ENCODE data around the gene RAB33B.
"Not testable (repeated sequence)": the region's sequence is repeated elsewhere in the genome, so short reads cannot be mapped to it uniquely, and the experiment has no call there.

Gene RAB33B

GRCh38 chr4:139465922-139466321 is 12.0 kb downstream of the RAB33B start:
- no peak for DNase-seq

DNA sequence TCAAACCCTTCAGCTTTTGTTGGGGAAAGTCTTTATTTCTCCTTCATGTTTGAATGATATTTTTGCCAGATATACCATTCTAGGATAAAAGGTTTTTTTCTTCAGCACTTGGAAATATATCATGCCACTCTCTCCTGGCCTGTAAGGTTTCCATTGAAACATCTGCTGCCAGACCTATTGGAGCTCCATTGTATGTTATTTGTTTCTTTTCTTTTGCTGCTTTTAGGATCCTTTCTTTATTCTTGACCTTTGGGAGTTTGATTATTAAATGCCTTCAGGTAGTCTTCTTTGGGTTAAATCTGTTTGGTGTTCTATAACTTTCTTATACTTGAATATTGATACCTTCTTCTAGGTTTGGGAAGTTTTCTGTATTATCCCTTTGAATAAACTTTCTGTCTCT is 14.8 kb downstream of the RAB33B start:
- not testable (repeated sequence) for DNase-seq

- DNase-seq = no peak
Measured at GRCh38 chr4:139469216-139469615, 15.3 kb downstream of the RAB33B start.

- no peak for DNase-seq
Measured at GRCh38 chr4:139469869-139470268, 15.9 kb downstream of the RAB33B start.

- no peak for DNase-seq
Measured at GRCh38 chr4:139470295-139470694, 16.4 kb downstream of the RAB33B start.

DNA sequence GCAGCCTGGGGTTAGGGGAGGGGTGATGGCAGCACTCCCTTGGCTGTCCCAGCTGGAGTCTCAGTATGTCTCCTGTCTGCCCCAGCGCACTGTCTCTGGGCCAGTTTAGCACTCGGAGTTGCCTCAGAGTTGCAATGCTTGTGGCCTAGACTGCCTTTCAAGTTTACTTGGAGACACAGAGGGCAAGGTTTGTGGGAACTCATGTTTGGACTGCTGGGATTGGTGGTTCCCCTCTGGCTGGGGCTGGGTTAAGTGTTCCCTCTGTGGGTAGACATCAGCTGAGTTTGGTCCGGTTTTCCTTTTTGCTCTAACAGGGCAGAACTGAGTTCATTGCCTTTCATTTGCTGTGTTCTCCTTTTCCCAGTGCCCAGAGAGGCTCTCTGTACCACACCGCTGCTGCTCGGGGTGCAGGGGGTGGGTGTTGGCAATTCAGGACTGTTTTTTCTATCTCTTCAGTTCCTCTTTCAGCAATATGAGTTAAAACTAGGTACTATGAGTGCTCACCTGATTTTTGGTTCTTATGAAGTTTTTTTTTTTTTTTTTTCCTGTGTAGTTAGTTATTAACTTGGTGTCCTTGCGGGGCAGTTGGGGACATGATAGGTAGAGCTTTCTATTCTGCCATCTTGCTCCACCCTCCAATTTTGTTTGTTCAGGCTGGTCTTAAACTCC is 17.2 kb downstream of the RAB33B start:
- no peak for DNase-seq

GRCh38 chr4:139472852-139473251 is 18.9 kb downstream of the RAB33B start:
- no peak for DNase-seq

DNA sequence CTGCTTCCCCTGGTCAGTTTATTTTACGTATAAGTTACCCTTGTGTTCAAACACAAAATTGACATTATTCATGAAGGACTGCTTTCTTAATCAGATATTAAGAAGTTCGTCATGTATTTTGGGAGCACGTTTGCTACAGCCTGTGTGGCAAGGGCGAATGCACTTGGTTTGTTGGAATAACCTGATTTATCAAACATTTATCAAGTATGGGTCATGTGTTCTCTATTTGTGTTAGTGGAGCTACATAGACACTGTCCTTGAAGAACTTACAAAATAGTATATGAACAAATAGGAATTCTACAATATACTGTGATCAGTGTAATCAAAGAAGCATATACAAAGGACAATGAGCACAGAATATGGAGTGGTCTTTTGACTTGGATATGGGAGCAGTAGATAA is 22.4 kb downstream of the RAB33B start:
- no peak for DNase-seq

DNA sequence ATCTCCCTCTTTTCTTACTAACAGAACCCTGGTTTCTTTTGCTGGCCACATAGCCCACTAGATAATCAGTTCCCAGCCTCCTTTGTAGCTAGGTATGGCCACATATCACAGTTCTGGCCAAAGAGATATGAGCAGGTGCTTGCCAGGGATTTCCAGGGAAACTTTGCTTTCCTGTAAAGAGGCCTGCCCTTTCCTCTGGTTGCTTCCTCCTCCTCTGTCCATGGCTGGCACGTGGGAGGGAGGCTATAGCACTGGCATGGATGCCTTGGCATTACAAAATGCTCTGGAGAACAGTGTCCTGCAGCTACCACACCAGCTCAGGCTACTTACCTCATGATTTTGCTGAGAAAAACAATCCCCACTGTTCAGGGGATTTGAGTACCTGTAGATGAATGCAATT is 27.5 kb downstream of the RAB33B start:
- DNase-seq = no peak

DNA sequence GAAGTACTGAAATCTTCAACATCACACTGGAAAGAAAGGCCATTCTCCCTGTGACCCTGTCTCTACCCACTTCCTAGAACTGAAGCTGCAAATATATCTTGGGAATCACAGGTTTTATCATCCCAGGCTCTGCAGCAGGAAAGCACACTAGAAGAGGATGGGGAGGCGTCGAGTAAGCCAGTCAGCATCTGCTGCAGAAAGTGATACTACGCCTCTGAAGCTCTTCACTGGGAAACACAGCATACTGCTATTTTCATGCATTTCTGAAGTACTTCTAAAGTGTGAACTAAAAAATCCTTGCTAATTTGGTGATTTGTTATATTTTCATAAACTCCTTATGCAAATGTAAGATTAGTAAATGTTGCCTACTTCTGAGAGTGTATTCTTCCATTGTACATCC is 29.1 kb downstream of the RAB33B start:
- no peak for DNase-seq

DNA sequence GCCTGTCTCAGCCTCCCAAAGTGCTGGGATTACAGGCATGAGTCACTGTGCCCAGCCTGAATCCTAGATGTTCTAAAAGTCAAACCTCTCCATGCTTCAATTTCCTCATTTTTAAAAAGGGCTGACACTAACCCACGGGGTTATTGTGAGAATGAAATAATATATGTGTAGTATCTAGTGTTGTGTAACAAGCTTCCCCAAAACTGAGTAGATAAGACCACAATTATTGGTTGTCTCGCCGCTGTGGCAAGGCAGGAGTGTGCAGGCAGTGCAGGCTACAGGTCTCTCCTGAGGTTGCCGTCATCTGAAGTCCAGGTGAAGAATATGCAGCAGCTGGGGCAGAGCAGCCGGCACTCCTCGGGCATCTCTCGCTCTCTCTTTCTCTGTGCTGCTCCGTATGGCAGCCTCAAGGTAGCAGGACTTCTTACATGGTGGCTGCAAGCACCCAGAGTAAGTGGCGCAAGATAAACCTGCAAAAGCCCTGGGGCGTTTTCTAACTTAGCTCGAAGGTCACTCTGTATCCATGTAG is 30.9 kb downstream of the RAB33B start:
- DNase-seq = no peak

GRCh38 chr4:139488442-139488841 is 34.5 kb downstream of the RAB33B start:
- DNase-seq = no peak

DNA sequence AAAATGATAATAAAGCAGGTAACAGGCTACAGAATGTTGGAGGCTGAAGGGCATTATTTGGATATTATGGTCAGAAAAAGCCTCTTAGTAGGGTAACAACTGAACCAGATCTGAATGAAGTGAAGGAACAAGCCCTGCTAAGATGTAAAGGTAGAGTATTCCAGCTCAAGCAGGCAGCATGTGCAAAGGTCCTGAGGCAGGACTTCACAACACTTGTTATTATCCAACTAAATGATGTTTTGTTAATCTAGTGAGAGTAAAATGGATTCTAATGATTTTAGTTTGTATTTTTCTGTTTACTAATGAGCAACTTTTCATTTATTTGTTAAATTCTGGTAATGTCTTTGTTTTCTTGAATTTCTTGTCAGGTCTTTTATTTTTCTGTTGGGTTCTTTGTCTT is 35.7 kb downstream of the RAB33B start:
- DNase-seq = no peak

- no peak for DNase-seq
Measured at GRCh38 chr4:139492429-139492828, 38.5 kb downstream of the RAB33B start.

DNA sequence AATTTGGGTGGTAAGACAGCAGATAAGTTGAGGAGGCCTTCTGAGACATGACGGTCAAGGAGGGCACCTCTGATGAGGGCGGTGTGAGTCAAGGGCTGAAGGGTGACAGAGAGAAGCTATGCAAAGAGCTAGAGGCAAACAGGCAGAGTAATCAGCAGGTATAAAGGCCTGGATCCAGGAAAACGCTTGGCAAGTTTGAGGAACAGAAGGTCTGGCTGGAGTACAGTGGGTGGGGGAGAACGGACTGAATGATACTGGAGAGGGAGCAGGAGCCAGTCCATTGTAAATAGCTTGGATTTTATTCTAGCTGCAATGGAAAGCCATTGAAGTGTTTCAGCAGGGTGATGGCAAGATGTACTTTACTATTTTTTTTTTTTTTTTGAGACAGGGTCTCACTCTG is 39.3 kb downstream of the RAB33B start:
- peak; percentile 5 for DNase-seq

DNA sequence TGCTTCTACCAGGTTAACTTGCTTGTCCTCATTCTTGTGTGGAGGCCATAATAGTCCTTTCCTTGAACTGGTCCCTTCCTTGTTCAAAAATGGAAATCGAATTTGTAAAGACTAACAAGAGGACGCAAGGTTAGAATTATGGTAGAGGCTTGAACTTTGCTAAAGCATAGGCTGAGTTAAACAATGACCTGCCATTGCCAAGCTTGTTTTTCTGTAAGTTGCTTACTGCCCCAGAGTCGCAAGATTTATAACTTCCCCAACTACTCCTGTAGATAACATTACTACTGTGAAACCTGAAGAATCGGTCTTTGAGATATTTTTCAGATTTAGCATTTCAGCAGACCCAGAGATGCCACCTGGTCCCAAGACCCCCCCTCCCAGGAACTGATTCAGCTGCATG is 45.3 kb downstream of the RAB33B start:
- DNase-seq = no peak

GRCh38 chr4:139501117-139501516 is 47.2 kb downstream of the RAB33B start:
- no peak for DNase-seq

DNA sequence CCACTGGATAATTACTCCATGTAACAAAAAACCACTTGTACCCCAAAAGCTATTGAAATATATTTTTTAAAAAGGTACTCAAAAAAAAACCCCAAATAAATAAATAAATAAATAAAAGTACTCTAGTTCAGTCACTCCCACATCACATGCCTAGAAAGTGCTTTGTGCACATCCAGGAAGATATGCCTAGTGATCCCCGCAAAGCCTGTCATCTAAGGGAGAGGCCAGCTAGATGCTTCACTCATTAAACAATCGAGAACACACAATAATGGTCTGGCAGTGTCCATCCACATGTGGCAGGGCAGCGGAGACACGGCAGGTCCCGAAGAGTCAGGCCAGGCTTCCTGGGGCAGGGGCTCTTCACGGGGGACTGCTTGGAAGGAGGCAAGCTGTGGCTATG is 47.6 kb downstream of the RAB33B start:
- DNase-seq = no peak

DNA sequence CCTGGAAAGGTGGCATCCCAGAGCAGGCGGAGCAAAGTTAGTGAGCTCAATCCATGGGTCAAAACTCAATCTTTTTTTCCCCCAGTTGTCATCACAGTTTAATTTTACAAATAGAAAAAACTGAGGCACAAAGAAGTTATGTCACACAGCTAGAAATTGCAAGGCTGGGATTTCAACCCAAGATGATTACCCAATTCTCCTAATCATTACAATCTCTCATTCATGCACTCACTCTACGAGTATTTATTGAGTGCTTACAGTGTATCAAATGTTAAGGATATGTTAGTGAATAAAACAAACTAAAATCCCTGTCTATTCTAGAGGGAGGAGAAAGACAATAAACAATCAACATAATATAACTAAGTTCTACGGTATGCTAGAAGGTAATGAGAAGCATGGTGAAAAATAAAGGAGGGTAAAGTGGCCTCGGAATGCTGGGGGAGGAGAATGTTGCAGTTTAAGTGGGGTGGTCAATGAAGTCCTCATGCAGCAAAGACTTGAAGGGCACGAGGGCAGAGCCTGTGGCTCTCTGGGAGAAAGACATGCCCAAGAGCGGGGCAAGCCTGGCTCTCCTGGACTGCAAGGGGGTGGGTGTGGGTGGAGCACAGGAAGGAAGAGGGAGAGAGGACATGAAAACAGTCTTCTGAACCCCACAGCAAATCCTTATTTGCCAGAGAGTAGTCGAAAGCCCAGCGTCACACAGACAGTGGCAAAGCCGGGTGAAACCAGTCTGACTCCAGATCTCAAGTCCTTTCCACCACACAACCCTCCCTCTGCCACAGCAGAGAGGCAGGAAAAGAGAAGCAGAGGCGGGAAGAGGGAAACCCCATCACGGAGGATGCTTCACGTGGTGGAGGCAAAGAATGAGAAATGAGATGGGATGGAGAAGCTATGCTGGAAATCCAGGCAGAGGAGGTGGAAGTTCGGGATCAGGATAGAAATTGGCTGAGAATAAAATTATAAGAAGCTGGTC is 48.3 kb downstream of the RAB33B start:
- no peak for DNase-seq

GRCh38 chr4:139503622-139504166 is 49.8 kb downstream of the RAB33B start:
- DNase-seq = no peak

- no peak for DNase-seq
Measured at GRCh38 chr4:139506774-139507173, 52.9 kb downstream of the RAB33B start.

DNA sequence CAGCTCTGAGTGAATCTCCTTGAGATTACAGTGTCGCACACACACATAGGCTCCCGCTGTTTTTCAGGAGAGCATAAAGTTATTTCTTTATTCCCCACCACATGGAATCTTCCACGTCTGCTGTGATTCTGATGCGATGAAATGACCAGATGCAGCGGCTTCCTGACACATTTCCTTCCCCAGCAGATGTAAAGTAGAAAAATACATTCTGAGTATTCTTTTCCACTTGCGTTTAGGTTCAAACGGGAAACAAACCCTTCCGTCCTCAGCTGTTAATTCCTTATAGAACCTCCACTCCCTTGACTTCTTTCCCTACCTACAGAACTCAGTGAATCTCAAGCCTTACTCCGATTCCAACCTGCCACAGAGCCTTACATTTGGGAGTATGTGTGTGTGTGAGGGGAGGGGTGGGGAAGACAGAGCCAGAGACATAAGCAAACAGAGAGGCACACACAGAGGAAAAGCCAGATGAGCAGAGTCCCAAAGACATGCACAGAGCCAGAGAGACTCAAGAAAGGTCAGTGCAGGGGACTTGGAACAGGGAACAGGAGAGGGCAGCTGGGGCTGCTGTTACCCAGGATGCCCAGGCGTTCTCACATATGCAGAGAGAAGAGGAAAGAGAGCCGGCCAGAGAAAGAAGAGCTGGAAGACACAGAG is 54.8 kb downstream of the RAB33B start:
- DNase-seq = no peak

- no peak for DNase-seq
Measured at GRCh38 chr4:139509727-139510410, 55.9 kb downstream of the RAB33B start.

All from NCI-H446 treated with DMSO at 0.1 percent for 48 hours (cell line).